Measurements from ENCODE around the gene SLC35E4.
"Not testable (repeated sequence)": the region's sequence is repeated elsewhere in the genome, so short reads cannot be mapped to it uniquely, and the experiment has no call there.

Gene SLC35E4, protein sequence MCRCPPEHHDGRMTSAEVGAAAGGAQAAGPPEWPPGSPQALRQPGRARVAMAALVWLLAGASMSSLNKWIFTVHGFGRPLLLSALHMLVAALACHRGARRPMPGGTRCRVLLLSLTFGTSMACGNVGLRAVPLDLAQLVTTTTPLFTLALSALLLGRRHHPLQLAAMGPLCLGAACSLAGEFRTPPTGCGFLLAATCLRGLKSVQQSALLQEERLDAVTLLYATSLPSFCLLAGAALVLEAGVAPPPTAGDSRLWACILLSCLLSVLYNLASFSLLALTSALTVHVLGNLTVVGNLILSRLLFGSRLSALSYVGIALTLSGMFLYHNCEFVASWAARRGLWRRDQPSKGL

GRCh38 chr22:30635273-30636225 lies at the start of gene SLC35E4:
SLC35E4 (plus strand) TSS chr22:30635781; CDS start chr22:30636451, 670 bp downstream.
- TF ChIP-seq, protein P1, sequence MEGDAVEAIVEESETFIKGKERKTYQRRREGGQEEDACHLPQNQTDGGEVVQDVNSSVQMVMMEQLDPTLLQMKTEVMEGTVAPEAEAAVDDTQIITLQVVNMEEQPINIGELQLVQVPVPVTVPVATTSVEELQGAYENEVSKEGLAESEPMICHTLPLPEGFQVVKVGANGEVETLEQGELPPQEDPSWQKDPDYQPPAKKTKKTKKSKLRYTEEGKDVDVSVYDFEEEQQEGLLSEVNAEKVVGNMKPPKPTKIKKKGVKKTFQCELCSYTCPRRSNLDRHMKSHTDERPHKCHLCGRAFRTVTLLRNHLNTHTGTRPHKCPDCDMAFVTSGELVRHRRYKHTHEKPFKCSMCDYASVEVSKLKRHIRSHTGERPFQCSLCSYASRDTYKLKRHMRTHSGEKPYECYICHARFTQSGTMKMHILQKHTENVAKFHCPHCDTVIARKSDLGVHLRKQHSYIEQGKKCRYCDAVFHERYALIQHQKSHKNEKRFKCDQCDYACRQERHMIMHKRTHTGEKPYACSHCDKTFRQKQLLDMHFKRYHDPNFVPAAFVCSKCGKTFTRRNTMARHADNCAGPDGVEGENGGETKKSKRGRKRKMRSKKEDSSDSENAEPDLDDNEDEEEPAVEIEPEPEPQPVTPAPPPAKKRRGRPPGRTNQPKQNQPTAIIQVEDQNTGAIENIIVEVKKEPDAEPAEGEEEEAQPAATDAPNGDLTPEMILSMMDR (IDR thresholded peaks at IDR 0.05; ENCODE audit: low read depth, low read length, missing control alignments) = peak; percentile 60
- Histone ChIP-seq H3K36me3 (replicated peaks) (no peaks in the 10 kb centered on the region), H3K27ac (peak within 1 kb of the TSS; percentile 75), H3K27me3 (replicated peaks) (no peaks in the 10 kb centered on the region), H3K4me3 (ENCODE audit: low read depth, low read length) (peak within 1 kb of the TSS; percentile 63)
- in situ Hi-C loops (cut with HindIII; ENCODE audit: low pct_ligation_motif_present, low sequenced_read_pairs) = no loop called here
- DNase-seq = peak; percentile 76

DNA sequence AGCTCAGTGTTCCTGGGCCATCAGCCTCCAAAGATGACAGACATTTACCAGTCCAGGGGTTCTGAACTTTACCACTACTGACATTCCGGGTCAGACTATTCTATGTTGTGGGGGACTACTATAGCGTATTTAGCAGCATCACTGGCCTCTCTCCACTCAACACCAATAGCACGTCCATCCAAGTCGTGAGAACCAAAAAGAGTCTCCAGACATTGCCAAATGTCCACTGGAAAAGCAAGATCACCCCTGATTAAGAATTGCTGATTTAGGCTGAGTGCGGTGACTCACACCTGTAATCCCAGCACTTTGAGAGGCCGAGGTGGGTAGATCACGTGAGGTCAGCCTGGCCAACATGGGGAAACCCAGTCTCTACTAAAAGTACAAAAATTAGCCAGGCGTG lies 49.2 kb upstream of the SLC35E4 start:
- H3K36me3 ChIP-seq (replicated peaks) = peaks cover 52% of the 10 kb centered on the region
- H3K27ac ChIP-seq = no peak overlapping the region
- in situ Hi-C loops (cut with HindIII; ENCODE audit: low pct_ligation_motif_present, low sequenced_read_pairs) = no loop called here
- no peaks in the 10 kb centered on the region for H3K27me3 ChIP-seq (replicated peaks)
- DNase-seq = no peak
- TF ChIP-seq, protein P1 (IDR thresholded peaks at IDR 0.05; ENCODE audit: low read depth, low read length, missing control alignments) = no peak
- no peak overlapping the region for H3K4me3 ChIP-seq (ENCODE audit: low read depth, low read length)

DNA sequence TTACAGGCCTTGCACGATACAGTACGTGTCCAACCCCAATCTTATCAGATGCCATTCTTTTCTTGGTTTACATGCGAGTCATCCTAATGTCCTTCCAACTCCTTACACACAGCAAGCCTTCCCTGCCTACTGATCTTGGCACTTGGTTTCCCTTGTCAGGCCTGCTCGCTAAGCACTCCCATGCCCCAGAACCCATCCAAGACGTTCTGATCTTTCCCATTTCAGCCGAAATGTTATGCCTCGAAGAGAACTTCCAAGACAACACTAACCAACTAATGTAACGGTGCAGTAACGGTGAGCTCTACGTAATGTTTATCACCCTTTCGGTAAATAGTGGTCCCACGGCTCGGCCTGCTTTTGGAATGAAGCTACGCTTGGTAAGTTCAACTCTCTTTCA lies 44.4 kb upstream of the SLC35E4 start:
- Histone ChIP-seq H3K27me3 (replicated peaks) (no peaks in the 10 kb centered on the region), H3K36me3 (replicated peaks) (peaks cover 21% of the 10 kb centered on the region), H3K4me3 (ENCODE audit: low read depth, low read length) (peak overlapping the region; percentile 79), H3K27ac (peak overlapping the region; percentile 99)
- in situ Hi-C loops (cut with HindIII; ENCODE audit: low pct_ligation_motif_present, low sequenced_read_pairs) = no loop called here
- TF ChIP-seq, protein P1 (IDR thresholded peaks at IDR 0.05; ENCODE audit: low read depth, low read length, missing control alignments) = no peak
- peak; percentile 37 for DNase-seq

DNA sequence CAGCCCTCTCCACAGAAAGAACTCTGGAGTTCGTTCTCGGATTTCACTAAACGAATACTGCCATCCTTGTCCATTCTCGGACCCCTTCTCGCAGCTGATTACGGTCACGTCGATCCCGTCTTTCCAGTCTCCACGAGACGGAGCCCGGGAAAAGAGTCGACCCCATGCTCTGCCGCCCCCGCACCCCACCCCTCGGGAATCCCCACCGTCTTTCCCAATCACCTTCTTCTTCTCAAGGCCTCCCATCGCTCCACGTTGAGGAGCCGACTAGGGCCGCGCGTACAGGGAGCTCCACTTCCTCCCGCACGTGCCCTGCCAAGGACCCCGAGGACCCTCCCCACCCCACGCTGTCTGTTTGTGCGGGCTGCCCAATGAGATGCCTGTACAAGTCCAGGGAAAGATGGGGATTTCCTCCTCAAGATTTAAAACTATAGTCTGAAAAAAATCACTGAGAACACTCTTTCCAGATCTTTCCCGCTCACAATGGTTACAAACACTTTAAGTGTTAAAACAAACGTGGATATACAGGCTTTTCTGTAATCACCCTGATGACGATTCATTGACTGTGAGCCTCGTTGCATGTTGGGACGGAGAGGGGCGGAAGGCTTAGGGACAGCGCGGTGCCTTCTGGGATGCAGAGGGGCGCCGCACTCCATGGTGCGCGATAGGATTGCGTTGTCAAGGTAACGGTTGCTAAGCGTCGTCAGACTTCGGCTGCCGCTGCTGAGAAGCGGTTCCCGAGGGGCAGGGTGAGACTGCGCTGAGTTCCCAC lies 43.8 kb upstream of the SLC35E4 start, which contains the start of gene PES1:
PES1 (minus strand) TSS at position 323 of the 772 bp plus-strand sequence; CDS start at position 246, 77 bp downstream.
- DNase-seq = peak; percentile 98
- H3K4me3 ChIP-seq (ENCODE audit: low read depth, low read length) = peak within 1 kb of the TSS; percentile 79
- peaks cover 15% of the 10 kb centered on the region for H3K36me3 ChIP-seq (replicated peaks)
- H3K27me3 ChIP-seq (replicated peaks) = no peaks in the 10 kb centered on the region
- in situ Hi-C loops (cut with HindIII; ENCODE audit: low pct_ligation_motif_present, low sequenced_read_pairs) = no loop called here
- TF ChIP-seq, protein P1 (IDR thresholded peaks at IDR 0.05; ENCODE audit: low read depth, low read length, missing control alignments) = no peak
- H3K27ac ChIP-seq = peak within 1 kb of the TSS; percentile 99

DNA sequence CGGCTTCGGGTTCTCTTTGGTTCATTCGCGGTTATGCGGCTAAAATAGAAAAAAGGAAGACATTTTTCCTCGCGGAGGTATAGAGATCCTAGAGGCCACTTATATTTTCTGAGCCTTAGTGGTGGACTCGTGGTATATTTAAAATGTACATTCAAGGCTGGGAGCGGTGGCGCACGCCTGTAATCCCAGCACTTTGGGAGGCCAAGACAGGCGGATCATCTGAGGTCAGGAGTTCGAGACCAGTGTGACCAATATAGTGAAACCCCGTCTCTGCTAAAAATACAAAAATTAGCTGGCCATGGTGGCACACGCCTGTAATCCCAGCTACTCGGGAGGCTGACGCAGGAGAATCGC lies 43.2 kb upstream of the SLC35E4 start:
- H3K4me3 ChIP-seq (ENCODE audit: low read depth, low read length) = peak overlapping the region; percentile 24
- H3K36me3 ChIP-seq (replicated peaks); H3K27ac ChIP-seq; in situ Hi-C loops (cut with HindIII; ENCODE audit: low pct_ligation_motif_present, low sequenced_read_pairs); DNase-seq; H3K27me3 ChIP-seq (replicated peaks): not testable (repeated sequence)
